SW 1271 (cell line): ENCODE measurements around the gene MICA.
A peak's percentile ranks its signal among the peaks of the same experiment; 100 is the strongest.
"Not testable (repeated sequence)": the region's sequence is repeated elsewhere in the genome, so short reads cannot be mapped to it uniquely, and the experiment has no call there.

ENCODE experiments used
- DNase-seq, 2 experiments: peaks; one replicate each; lab custom pipeline; 2025; lab: John Stamatoyannopoulos, UW

The MICA gene

DNA sequence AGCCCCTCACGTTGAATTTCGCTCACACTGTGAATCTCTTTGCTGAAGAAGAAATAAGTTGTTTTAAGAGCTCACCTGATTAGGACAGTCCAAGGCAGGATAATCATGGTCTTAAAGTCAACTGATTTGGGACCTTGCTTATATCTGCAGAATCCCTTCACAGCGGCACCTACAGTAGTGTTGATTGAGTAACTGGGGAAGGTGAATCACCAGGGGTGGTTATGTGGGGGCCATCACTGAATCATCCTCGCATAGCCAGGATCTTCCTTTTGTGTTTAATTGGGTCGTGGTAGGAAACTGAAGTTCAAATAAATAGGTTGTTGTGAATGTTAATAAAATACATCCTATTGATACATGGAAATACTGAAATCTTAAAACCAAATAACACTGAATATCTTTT is 20.2 kb upstream of the MICA start:
- no peak for DNase-seq

DNA sequence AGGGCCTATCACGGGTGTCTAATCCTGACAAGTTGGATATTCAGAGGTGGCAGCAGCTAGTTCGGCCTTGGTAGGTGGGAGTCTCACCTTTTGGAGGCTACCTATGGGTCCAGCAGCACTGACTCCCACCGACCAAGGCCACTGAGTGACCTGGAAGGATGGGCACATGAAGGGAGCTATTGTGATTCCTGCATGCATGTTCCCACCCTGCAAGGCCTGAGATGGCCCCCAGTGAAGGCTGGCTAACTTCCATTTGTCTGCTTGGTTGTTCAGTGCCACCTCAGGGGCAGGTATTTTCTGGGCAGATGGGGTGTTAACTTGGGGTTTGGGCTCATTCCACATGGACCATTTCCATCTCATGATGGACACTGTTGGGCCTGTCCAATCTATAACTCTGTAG is 18.4 kb upstream of the MICA start:
- no peak for DNase-seq

DNA sequence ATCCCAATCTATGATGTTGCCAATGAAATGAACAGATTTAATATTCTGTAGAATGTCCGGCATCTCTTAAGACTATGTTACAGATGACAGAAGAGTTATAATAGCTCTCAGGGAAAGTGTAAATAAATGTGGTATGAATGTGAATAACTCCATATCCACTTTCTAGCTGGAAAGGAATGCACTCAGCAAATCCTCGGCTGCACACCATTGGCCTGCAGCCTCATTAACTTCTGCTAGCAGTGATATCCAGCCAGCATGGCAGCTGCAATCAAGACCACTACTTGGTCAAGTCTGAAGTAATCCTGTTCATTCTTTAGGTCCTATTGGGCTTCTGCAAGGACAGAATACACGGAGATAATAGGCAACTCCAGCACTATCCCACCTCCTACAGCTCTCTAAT is 17.3 kb upstream of the MICA start:
- no peak for DNase-seq

DNA sequence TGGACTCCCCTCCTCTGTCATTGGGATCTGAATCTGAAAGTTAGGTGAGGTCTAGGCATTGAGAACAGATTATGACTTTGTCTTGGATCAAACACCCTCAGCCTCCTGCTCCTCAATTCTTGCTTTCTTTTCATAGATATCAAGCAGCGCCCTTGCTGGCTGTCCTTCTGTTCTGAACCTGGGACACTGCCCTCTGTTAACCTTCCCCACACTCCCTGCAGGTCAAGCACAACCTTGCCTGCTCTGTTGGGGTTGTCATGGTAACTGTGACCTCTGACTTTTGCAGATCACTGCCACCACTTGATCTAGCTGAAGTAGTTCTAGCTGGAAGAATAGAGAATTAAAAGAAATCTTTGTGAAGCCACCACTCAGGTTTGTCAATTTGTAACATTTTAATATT is 16.4 kb upstream of the MICA start:
- DNase-seq = no peak

DNA sequence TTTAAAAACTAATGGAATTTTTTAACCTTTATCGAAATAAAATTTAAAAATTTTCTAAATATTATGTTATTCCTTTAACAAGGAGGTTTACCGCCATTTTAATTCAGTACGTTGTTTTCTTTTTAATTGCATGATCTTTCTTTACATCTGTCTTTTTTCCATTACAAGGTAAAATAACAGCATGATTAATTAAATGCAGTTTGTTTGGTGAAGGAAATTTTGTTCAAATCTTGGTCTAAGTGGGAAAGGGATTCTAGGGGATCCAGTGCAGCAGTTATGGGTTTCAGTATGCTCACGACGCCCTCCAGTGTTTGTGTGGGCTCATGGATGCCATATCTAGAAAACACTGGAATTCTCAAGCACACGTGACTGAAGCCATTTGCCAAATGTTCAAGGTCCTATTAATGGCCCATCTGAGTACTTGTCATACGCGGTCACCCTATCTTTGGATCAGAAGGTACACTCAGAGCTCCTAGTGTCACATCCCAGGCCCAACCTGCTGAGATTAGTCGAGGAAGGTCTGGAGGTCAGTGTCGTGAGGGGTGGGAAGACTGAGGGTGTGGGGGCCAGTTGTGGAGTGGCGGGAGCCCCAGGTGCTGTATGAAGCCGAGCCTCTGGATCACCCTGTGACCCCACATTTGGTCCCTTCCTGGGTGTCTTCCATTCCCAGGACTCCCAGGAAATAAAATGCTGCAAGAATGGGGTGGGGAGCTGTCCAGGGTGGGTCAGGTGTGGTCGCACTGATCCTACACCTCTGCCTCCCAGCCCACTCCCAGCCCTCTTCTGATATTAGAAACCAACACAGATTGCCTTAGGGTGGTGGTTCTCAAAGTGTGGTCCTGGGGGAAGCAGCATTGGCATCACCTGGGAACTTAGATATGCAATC is 14.2 kb upstream of the MICA start:
- DNase-seq = not testable (repeated sequence)

DNA sequence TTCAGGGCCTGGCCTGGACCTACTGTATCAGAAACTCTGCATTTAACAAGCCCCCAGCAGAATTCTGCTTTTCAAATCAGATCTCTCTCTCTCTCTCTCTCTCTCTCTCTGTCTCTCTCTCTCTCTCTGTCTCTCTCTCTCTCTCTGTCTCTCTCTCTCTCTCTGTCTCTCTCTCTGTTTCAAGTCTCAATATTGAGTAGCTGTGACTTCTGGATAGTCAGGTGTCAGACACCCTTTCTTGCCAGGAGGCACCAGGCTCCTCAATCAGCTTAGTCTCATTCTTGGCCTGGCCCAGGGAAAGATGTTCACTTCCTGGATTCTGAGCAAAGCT is 13.6 kb upstream of the MICA start:
- DNase-seq = not testable (repeated sequence)

DNA sequence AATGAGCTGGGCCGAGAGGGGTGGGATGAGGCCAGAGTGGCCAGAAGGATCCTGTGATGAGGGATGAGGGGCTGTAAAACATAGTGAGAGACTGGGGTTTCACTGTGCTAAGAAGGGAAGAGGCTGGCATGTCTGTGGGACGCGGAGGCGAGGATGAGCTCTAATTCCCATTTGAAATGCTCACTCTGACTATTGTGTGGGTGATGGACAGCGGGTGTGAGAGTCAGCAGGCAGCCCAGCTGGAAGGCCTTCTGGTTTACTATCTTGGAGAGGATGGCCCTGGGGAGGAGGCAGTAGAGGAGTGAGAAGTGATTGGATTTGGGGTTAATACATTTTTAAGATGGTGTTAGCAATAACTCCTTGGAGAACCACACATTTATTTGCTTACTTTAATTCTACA is 9.5 kb upstream of the MICA start:
- no peak for DNase-seq

DNA sequence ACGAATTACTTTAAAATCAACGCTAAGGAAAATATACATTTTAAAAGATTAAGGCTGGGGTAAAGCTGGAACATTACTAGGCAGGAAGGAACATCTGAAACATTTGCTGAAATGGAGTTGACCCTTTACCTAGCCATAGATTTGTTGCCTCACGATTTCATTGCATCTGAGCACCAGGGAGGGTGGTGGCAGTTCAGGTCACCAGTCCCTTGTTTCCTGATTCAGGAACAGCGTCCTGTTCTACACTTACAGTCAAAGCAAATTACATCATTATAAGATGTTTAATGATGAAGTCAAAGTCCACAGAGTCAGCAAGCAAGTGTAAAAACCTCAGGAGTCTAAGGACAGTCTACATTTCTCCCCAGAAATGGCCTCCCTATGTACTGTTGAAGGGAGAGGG is 9.0 kb upstream of the MICA start:
- no peak for DNase-seq

DNA sequence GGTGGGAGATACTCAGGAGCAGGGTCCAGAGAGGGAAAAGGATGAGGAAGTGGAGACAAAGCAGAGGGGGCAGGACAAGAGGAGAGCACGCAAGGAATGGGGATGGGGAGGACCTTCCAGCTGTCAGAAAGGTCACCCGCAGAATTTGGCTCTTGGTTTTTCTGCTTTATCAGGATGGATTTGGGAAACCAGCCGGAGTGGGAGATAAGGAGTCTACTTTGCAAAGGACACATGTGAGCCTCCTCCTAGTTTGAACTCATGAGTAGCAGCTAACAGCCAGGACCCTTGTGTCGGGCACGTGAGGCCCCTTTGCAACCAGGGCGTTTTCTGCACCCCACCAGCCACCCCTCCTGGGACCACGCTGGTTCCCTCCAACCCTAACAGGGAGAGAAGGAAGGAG is 7.6 kb upstream of the MICA start:
- DNase-seq = no peak

DNA sequence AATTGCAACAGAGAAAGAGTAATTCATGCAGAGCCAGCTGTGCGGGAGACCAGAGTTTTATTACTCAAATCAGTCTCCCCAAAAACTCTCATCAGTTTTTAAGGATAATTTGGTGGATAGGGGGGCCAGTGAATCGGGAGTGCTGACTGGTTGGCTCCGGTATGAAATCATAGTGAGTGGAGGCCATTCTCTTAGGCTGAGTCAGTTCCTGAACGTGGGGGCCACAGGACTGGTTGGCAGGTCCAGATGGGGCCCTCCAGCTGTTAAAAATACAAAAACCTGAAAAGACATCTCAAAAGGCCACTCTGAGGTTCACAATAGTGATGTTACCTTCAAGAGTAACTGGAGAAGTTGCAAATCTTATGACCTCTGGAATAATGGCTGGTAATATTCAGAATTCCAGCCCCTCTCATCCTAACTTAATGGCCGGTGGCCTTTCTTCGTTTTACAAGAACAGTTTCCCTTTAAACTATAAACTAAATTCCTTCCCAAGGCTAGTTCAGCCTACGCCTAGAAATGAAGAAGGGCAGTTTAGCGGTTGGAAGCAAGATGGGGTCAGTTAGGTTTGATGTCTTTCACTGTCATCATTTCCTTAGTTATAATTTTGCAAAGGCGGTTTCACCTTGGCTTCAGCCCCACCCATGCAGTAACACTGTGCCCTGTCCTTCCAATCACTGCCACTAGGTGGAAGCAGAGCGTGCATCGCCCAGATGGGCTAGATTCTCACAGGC is 6.8 kb upstream of the MICA start:
- DNase-seq = peak in 1 of 2 experiments; percentile 72

DNA sequence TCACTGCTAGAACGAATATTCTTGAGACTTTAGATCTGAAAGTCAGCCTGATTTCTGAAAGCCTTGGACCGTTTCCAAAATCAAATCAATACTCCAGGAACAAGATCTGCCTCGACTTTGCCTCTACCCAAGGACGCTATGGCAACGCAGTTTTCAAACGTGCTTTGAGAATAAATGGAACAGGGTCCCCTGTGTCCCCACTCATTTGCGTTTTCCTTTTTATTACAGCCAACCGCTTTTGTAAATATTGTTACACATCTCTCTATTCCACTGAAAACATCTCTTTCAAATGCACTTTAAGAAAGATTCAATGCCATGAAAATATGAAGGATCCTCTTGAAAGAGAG is 6.3 kb upstream of the MICA start:
- DNase-seq = not testable (repeated sequence)

DNA sequence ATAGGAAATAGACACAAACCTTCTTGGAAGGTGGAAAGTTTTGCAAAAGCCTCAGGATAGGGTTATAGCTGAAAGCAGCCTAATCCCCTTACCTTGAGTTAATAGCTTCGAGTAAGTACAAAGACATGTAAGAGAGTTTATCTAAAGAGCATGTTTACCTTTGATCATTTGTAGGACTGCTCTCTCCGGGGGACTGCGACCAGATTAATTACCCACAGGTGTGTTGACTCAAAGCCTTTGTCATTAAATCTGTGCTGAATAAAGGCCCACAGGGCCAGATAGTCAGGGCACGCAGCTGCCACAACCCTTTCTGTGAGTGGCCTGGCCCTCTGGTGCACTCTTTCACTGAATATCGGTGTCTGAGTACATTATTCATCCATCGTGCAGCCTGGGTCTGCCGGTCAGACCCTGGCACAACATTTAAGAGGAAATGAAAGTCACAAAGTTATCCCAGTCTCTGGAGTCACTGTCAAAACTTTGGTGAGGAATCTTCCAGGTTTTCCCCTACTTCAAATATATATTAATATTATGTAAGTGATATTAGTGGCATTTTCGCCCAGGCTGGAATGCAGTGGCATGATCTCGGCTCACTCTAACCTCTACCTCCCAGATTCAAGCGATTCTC is 5.4 kb upstream of the MICA start:
- no peak for DNase-seq

DNA sequence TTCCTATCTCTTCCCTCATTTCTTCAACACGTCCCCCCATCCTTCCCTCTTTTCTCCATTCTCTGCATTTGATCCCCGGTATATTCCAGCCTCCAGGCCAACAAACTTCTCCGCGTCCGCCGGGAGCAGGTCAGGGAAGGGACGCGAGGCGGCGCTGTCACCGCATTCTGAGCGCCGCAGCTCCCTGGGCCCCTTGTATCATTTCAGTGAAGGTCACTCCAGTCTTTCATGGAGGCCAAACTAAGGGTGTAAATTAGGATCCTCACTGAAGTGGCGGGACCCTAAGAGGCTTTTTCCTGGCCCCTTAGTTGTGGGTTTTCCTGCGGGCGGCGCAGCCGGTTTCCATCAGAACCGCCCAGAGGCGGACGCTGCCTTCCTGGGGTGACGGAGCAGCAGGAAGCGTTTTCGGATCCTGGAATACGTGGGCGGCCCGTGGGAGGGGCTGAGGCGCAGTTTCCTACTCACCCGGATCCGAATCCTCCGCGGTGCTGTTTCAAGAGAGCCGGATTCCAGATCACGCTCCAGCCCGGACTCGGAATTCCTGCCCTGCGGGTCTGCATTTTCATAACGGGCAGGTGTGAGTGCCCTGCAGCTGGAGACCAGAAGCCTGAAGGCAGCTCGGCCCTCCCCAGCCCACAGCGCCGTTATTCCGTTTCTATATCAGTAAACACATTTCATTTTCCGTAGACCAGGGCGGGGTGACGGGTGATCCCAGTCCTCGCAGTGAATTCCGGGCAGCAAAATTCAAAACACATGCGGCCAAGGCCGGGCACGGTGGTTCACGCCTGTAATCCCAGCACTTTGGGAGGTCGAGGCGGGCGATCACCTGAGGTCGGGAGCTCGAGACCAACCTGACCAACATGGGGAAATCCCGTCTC is 3.6 kb upstream of the MICA start:
- peak; percentile 60 to 89 for DNase-seq

DNA sequence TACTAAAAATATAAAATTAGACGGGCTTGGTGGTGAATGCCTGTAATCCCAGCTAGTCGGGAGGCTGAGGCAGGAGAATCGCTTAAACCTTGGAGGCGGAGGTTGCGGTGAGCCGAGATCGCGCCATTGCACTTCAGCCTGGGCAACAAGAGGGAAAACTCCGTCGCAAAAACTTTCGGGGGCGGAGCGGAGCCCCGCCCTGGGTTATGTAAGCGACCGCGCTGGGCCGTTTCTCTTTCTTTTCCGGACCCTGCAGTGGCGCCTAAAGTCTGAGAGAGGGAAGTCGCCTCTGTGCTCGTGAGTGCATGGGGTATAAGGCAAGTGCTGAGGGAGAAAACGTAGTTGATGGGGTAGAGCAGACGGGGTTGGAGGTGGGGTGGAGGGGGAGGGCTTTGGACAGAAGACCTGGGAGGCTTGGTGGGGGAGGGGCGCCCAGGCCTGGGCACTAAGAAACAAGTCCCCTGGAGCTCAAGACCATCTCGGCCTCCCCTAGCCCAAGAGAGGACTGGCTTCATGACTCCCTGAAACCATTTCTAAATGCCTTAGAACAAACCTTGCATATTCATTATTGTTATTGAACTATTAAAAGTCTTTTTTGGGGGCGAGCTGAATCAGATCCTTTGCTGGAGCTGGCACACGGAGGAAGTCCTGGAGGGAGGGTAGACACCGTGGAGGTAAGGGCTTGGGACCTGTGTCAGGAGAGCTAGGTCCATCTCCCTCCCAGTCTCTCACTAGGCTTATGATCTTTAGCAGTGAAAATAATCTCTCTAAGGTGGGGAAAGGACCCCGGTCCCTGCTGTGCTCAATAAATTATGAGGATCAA is 2.7 kb upstream of the MICA start:
- DNase-seq = peak; percentile 38 to 84

DNA sequence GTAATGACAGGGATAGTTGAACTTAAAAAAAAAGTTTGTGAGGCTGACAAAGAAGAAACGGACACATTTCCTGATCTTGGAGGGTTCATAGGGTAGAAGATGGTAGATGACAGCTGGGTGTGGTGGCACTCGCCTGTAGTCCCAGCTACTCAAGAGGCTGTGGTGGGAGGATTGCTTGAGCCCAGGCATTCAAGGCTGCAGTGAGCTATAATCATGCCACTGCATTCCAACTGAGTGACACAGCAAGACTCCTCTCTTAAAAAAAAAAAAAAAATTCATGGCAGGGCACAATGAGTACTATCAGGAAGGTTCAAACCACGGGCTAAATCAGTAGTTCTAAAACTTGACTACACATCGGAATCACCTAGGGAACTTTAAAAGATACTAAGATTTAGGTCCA is 2.0 kb upstream of the MICA start:
- peak; percentile 64 to 86 for DNase-seq

DNA sequence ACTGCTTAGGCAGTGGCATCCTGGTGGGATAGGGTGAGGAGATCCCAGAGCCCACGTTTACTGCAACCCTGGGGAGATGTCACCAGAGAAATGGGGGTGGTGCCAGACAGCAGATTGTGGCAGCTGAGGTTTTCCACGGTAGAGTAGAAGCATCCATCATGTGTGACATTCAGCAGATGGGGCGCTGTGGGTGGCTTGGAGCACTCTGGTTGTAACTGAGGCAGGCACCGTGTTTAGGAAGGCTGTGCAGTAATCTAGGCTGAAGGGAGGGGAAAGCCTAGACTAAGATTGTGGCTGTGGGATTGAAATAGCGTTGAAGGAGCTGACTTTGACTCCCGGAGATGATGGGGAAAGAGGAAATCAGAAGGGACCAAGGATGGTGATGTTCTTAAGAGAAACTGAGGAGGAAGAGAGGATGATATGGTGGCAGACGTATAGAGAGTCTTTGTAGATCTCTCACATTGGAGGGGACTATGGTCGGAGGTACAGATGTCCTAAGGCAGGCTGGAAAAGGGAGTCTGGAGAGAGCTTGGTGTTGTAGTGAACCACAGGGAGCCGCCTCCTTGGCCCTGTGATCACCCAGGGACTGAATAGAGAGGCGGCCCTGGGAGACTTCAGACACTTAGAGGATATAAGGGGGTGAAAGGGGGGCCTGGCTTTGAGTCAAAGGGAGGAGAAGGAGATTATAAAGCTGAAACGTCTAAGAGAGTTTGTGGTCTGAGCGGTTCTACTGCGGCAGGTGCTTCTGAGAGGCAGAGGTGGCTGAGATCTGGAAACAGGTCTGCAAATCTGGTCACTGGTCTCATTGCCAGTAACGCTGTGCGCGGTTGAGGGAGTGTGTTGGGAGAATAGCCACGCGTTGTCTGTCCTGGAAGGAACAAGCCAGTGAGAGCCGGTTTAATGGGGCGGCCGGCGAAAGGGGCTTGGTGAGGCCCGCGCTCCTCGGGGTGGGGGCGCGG is 792 bp upstream of the MICA start:
- peak in 1 of 2 experiments; percentile 66 for DNase-seq

DNA sequence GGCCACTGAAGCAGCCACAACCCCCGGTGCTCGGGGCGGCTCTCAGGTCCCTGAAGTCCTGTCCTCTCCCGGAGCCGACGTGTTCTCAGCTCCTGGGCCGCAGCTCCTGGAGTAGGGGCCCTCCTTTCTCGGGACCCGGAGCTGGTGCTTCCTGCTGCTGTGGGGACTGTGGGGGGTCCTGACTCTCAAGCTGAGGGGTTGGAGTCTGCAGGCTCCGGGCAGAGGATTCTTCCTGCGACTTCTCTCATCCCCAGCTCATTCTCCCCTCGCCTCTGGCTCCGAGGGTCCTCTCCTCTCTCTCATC is 618 bp downstream of the MICA start:
- not testable (repeated sequence) for DNase-seq

DNA sequence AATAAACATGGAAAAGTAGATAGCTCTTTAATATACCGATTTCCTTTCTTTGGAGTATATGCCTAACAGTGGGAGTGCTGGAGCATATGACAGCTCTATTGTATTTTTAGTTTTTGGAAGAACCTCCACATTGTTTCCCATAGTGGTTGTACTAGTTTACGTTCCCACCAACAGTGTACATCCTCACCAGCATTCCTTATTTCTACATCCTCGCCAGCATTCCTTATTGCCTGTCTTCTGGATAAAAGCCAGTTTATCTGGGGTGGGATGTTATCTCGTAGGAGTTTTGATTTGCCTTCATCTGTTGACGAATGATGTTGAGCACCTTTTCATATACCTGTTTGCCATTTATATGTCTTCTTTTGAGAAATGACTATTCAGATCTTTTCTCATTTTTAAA is 2.6 kb downstream of the MICA start:
- DNase-seq = no peak

DNA sequence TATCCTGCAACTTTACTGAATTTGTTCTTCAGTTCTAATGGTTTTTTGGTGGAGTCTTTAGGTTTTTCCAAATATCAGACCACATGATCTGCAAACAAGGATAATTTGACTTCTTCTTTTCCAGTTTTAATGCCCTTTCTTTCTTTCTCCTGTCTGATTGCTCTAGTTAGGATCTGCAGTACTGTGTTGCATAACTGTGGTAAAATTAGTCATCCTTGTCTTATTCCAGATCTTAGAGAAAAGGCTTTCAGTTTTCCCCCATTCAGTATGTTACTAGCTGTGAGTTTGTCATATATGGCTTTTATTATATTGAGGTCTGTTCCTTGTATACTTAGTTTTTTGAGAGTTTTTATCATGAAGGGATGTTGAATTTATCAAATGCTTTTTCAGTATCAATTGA is 4.3 kb downstream of the MICA start:
- DNase-seq = peak in 1 of 2 experiments; percentile 61

DNA sequence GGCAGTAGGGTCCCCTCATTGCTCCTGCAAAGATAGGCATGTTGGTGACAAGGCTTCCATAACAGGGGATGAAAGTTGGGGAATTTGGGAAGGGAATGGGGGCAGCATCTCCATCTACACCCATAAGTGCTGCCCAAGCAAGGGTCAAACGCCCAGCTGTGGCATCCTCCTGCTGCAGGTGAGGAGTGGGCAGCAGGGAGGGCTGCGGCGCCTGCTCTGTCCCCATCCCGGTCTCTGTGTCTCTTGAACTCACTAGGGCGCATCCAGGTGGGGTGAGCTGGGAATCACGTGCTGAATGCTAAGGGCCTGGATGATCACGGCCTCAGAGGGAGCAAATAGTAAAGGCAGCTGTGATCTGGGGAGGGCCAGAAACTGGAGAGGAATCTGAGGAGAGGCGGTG is 9.1 kb downstream of the MICA start:
- no peak for DNase-seq
